GM21515 (cell line): Measurements from ENCODE around the gene MX1.

Experiments
- ATAC-seq: cut with Tn5 transposase; IDR thresholded peaks from one replicate; pipeline ENCODE4 v1.9.1; 2021; ENCODE audit not compliant: unreplicated experiment

MX1 gene

GRCh38 chr21:41425954-41426675 lies at the start of gene MX1:
MX1 (plus strand) TSS chr21:41426239; CDS start chr21:41432071, 5,832 bp downstream.
- ATAC-seq, result peak; percentile 86

GRCh38 chr21:41377715-41378114 lies 48.3 kb upstream of the MX1 start:
- ATAC-seq, result no peak

GRCh38 chr21:41378849-41379248 lies 47.2 kb upstream of the MX1 start:
- ATAC-seq, result no peak

GRCh38 chr21:41379901-41380300 lies 46.1 kb upstream of the MX1 start:
- ATAC-seq, result no peak

- no peak for ATAC-seq
Measured at GRCh38 chr21:41381731-41382130, 44.3 kb upstream of the MX1 start.

- ATAC-seq, result no peak
Measured at GRCh38 chr21:41387042-41387819, 38.8 kb upstream of the MX1 start.

GRCh38 chr21:41387824-41388223 lies 38.2 kb upstream of the MX1 start:
- ATAC-seq, result no peak

GRCh38 chr21:41388259-41388658 lies 37.8 kb upstream of the MX1 start:
- no peak for ATAC-seq

- ATAC-seq, result no peak
Measured at GRCh38 chr21:41390043-41390639, 35.9 kb upstream of the MX1 start.

- ATAC-seq, result no peak
Measured at GRCh38 chr21:41393876-41394465, 32.1 kb upstream of the MX1 start.

GRCh38 chr21:41396558-41397075 lies 29.4 kb upstream of the MX1 start:
- ATAC-seq, result no peak

- ATAC-seq, result no peak
Measured at GRCh38 chr21:41397471-41397891, 28.6 kb upstream of the MX1 start.

GRCh38 chr21:41398251-41398650 lies 27.8 kb upstream of the MX1 start:
- ATAC-seq, result no peak

GRCh38 chr21:41398831-41399230 lies 27.2 kb upstream of the MX1 start:
- no peak for ATAC-seq

- ATAC-seq, result no peak
Measured at GRCh38 chr21:41399246-41399800, 26.7 kb upstream of the MX1 start.

- ATAC-seq, result no peak
Measured at GRCh38 chr21:41402231-41402630, 23.8 kb upstream of the MX1 start.

GRCh38 chr21:41402796-41403195 lies 23.2 kb upstream of the MX1 start:
- no peak for ATAC-seq

- no peak for ATAC-seq
Measured at GRCh38 chr21:41403331-41403730, 22.7 kb upstream of the MX1 start.

GRCh38 chr21:41403966-41404365 lies 22.1 kb upstream of the MX1 start:
- ATAC-seq, result no peak

- ATAC-seq, result no peak
Measured at GRCh38 chr21:41405321-41405720, 20.7 kb upstream of the MX1 start.

GRCh38 chr21:41406340-41406739 lies 19.7 kb upstream of the MX1 start:
- ATAC-seq, result no peak
